HG02571 (cell line): ENCODE data around the gene MARK3.
"Not testable (repeated sequence)": the region's sequence is repeated elsewhere in the genome, so short reads cannot be mapped to it uniquely, and the experiment has no call there.

Source experiments
- ATAC-seq: cut with Tn5 transposase; IDR thresholded peaks from one replicate; pipeline ENCODE4 v1.9.1; 2021; ENCODE audit warnings: mild to moderate bottlenecking, moderate library complexity; ENCODE audit not compliant: unreplicated experiment

MARK3 gene

GRCh38 chr14:103510724-103511693 lies 125.8 kb downstream of the MARK3 start:
- no peak for ATAC-seq

- not testable (repeated sequence) for ATAC-seq
These were observed 127.0 kb downstream of the MARK3 start for GRCh38 chr14:103512180-103512579.

GRCh38 chr14:103512701-103513611 lies 127.7 kb downstream of the MARK3 start:
- no peak for ATAC-seq

- ATAC-seq = no peak
These were observed 129.6 kb downstream of the MARK3 start for GRCh38 chr14:103514596-103515421.

- no peak for ATAC-seq
These were observed 131.4 kb downstream of the MARK3 start for GRCh38 chr14:103516426-103517173.

GRCh38 chr14:103517174-103517566 lies 132.0 kb downstream of the MARK3 start:
- no peak for ATAC-seq

GRCh38 chr14:103517721-103518421 lies 132.7 kb downstream of the MARK3 start:
- no peak for ATAC-seq

- ATAC-seq = no peak
These were observed 133.3 kb downstream of the MARK3 start for GRCh38 chr14:103518422-103519042.

- ATAC-seq = no peak
These were observed 134.0 kb downstream of the MARK3 start for GRCh38 chr14:103519043-103519836.

- no peak for ATAC-seq
These were observed 134.6 kb downstream of the MARK3 start for GRCh38 chr14:103519837-103520212.

GRCh38 chr14:103520269-103520656 lies 135.0 kb downstream of the MARK3 start:
- no peak for ATAC-seq

- ATAC-seq = peak; percentile 37
These were observed 135.6 kb downstream of the MARK3 start for GRCh38 chr14:103520657-103521437.

GRCh38 chr14:103521438-103521950 lies 136.3 kb downstream of the MARK3 start:
- no peak for ATAC-seq

- no peak for ATAC-seq
These were observed 136.8 kb downstream of the MARK3 start for GRCh38 chr14:103521951-103522563.

GRCh38 chr14:103522649-103523574 lies 137.7 kb downstream of the MARK3 start, which contains the start of gene CKB:
Gene CKB (minus strand): TSS chr14:103522830. CDS start chr14:103522493, 337 bp downstream.
- ATAC-seq = no peak

- ATAC-seq = no peak
These were observed 138.3 kb downstream of the MARK3 start for GRCh38 chr14:103523575-103523954.
